ENCODE measurements around the gene ELP4. TPM values are rescaled to one million over a fixed set of nuclear protein-coding genes. Genes with fewer than 3 reads are reported as not detected.

Gene ELP4
- total RNA-seq, 1 donor from 2014 or later, result 8.6 TPM

DNA sequence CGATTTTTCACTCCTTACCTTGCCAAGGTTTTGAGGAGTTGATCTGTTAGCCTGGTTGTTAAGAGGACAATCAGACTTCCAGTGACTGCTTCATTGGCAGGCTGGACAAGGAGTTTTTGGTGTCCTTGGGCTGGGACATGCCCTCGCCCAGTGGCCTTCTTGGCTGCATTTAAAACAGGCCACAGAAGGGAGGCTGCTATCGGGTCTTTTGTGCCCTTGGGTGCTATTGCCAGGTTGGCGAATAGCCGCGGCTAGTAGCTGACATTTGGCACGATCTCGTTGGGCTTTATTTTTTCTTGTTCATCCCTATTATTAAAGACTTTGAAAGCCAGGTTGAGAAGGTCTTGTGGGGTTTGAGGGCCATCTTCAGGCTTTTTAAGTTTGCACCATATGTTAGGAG is 99.4 kb downstream of the ELP4 start:
- Mint-ChIP-seq H3K4me3 (ENCODE audit: unreplicated experiment) (no peak overlapping the region), H3K27ac (ENCODE audit: unreplicated experiment) (no peak overlapping the region), H3K4me1 (ENCODE audit: low read depth) (no peaks in the 10 kb centered on the region), H3K36me3 (ENCODE audit: low read depth) (peaks cover 3% of the 10 kb centered on the region), H3K9me3 (ENCODE audit: low read depth) (no peaks in the 10 kb centered on the region), H3K27me3 (ENCODE audit: low read depth) (no peaks in the 10 kb centered on the region)
- TF ChIP-seq, protein P1, sequence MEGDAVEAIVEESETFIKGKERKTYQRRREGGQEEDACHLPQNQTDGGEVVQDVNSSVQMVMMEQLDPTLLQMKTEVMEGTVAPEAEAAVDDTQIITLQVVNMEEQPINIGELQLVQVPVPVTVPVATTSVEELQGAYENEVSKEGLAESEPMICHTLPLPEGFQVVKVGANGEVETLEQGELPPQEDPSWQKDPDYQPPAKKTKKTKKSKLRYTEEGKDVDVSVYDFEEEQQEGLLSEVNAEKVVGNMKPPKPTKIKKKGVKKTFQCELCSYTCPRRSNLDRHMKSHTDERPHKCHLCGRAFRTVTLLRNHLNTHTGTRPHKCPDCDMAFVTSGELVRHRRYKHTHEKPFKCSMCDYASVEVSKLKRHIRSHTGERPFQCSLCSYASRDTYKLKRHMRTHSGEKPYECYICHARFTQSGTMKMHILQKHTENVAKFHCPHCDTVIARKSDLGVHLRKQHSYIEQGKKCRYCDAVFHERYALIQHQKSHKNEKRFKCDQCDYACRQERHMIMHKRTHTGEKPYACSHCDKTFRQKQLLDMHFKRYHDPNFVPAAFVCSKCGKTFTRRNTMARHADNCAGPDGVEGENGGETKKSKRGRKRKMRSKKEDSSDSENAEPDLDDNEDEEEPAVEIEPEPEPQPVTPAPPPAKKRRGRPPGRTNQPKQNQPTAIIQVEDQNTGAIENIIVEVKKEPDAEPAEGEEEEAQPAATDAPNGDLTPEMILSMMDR (IDR thresholded peaks at IDR 0.05), result no peak
- DNase-seq (ENCODE audit: low spot score), result no peak

DNA sequence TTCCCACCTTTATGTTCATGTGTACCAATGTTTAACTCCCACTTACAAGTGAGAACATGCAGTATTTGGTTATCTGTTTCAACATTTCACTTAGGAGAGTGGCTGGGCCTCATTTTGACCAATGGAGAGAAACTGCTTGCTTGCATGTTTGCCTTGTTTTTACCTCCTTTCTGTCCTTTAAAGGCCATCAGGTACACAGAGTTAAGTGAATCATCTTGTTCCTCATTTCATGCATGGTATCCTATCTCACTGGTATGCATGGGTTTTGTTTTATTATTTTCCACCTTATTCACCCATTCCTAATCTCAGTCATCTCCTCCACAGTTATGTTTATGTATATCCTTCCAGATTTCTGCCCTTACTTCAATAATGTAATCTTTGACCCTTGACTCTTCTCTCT is 101.0 kb downstream of the ELP4 start:
- H3K36me3 Mint-ChIP-seq (ENCODE audit: low read depth), result peaks cover 3% of the 10 kb centered on the region
- no peak overlapping the region for H3K27ac Mint-ChIP-seq (ENCODE audit: unreplicated experiment)
- no peak for DNase-seq (ENCODE audit: low spot score)
- no peaks in the 10 kb centered on the region for H3K9me3 Mint-ChIP-seq (ENCODE audit: low read depth)
- H3K4me3 Mint-ChIP-seq (ENCODE audit: unreplicated experiment), result no peak overlapping the region
- TF ChIP-seq, protein P1 (IDR thresholded peaks at IDR 0.05), result no peak
- H3K4me1 Mint-ChIP-seq (ENCODE audit: low read depth), result no peaks in the 10 kb centered on the region
- no peaks in the 10 kb centered on the region for H3K27me3 Mint-ChIP-seq (ENCODE audit: low read depth)

DNA sequence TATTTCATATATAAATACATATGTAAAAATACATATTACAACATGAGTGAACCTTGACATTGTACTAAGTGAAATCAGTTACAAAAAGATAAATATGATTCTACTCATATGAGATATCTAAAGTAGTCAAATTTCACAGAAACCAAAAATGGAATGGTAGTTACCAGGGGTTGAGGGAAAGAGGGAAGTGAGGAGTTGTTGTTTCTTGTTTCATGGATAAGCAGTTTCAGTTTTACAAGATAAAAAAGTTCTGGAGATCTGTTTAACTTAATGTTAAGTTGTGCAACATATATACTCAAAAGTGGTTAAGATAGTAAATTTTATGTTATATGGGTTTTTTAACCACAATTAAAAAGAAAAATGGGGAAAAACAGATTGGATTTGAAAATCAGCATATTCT is 107.7 kb downstream of the ELP4 start:
- Mint-ChIP-seq H3K27ac (ENCODE audit: unreplicated experiment) (no peak overlapping the region), H3K9me3 (ENCODE audit: low read depth) (peaks cover 12% of the 10 kb centered on the region), H3K4me1 (ENCODE audit: low read depth) (no peaks in the 10 kb centered on the region), H3K4me3 (ENCODE audit: unreplicated experiment) (no peak overlapping the region), H3K36me3 (ENCODE audit: low read depth) (peaks cover 4% of the 10 kb centered on the region), H3K27me3 (ENCODE audit: low read depth) (no peaks in the 10 kb centered on the region)
- no peak for DNase-seq (ENCODE audit: low spot score)
- TF ChIP-seq, protein P1 (IDR thresholded peaks at IDR 0.05), result no peak

DNA sequence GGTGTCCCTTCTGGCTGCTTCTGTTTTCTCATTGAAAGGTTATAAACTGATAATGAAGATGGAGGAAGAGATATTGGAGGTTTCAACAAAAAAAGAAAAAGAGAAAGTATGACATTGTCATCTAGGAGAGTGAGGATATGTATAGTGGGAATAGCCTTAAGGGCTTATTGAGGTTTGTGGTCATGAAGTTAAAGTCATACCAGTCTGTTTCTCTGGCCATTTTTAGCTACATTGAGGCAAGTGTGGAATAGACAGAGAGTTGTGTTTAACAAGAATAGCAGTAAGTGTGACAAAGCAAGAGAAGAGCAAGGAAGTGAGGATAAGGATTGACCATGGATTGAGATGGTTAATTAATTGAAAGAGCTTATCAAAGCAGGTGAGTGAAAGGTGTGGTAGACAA is 110.4 kb downstream of the ELP4 start:
- DNase-seq (ENCODE audit: low spot score), result no peak
- Mint-ChIP-seq H3K9me3 (ENCODE audit: low read depth) (peaks cover 12% of the 10 kb centered on the region), H3K4me1 (ENCODE audit: low read depth) (no peaks in the 10 kb centered on the region), H3K27ac (ENCODE audit: unreplicated experiment) (no peak overlapping the region), H3K36me3 (ENCODE audit: low read depth) (peaks cover 4% of the 10 kb centered on the region), H3K4me3 (ENCODE audit: unreplicated experiment) (no peak overlapping the region), H3K27me3 (ENCODE audit: low read depth) (no peaks in the 10 kb centered on the region)
- TF ChIP-seq, protein P1 (IDR thresholded peaks at IDR 0.05), result no peak

DNA sequence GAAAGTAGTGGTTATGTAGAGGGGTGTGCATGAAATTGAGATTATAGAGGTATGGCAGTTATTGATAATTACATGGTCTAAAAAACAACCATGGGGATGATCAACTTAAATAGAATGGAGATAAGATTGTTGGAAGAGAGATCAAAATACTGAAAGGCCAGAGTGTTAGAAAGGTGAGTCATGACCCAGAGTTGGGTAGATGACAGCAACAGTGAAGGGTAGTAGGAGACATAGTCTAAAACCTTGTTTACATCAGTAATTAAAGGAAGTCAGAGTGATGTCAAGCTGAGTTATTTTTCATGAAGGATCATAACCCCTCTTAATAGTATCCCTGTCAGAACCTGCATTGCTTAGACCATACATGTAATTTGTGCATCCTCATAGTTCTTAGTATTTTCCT is 110.9 kb downstream of the ELP4 start:
- Mint-ChIP-seq H3K4me3 (ENCODE audit: unreplicated experiment) (no peak overlapping the region), H3K27me3 (ENCODE audit: low read depth) (no peaks in the 10 kb centered on the region), H3K36me3 (ENCODE audit: low read depth) (peaks cover 4% of the 10 kb centered on the region), H3K4me1 (ENCODE audit: low read depth) (no peaks in the 10 kb centered on the region), H3K9me3 (ENCODE audit: low read depth) (peaks cover 12% of the 10 kb centered on the region), H3K27ac (ENCODE audit: unreplicated experiment) (no peak overlapping the region)
- TF ChIP-seq, protein P1 (IDR thresholded peaks at IDR 0.05), result no peak
- DNase-seq (ENCODE audit: low spot score), result no peak
